SK-N-MC (cell line): ENCODE results near the gene MYADML2.

Experiments used
- EZH2 ChIP-seq: fragments of 200-600 bp; sonication (generic); IDR thresholded peaks from one replicate; pipeline ENCODE4 v1.6.1; 2017; ENCODE audit warnings: antibody characterized with exemption
- POLR2AphosphoS5 ChIP-seq: IDR thresholded peaks from 2 replicates; pipeline ENCODE4 v1.6.1; 2012; ENCODE audit warnings: mild to moderate bottlenecking, low read depth, low read length, borderline replicate concordance

- TF ChIP-seq EZH2: no peak
- TF ChIP-seq POLR2AphosphoS5: no peak
These were observed 9.9 kb upstream of the MYADML2 start for GRCh38 chr17:81956607-81957589.
